Progenitor cell of endocrine pancreas (in vitro differentiated cells): ENCODE measurements around the gene PNPLA1. TPM values are rescaled to one million over a fixed set of nuclear protein-coding genes. Genes with fewer than 3 reads are reported as not detected.

Source experiments
- DNase-seq: peaks from one replicate; pipeline ENCODE4 v3.0.0; 2021; ENCODE audit warnings: low spot score; ENCODE audit not compliant: unreplicated experiment
- H3K27ac Mint-ChIP-seq: 2 replicates; pipeline ENCODE4 v1.8.0; 2021; ENCODE audit warnings: mild to moderate bottlenecking, moderate library complexity, mixed read lengths
- H3K27me3 Mint-ChIP-seq: 2 replicates; pipeline ENCODE4 v1.8.0; 2021; ENCODE audit warnings: mixed read lengths
- H3K36me3 Mint-ChIP-seq: 2 replicates; pipeline ENCODE4 v1.8.0; 2022; ENCODE audit warnings: mixed read lengths; ENCODE audit not compliant: insufficient read depth
- H3K4me1 Mint-ChIP-seq: 2 replicates; pipeline ENCODE4 v1.8.0; 2021; ENCODE audit warnings: low read depth, mixed read lengths
- H3K4me3 Mint-ChIP-seq: 2 replicates; pipeline ENCODE4 v1.8.0; 2021; ENCODE audit warnings: low read depth, mild to moderate bottlenecking, moderate library complexity, mixed read lengths
- H3K9me3 Mint-ChIP-seq: 2 replicates; pipeline ENCODE4 v1.8.0; 2021; ENCODE audit warnings: low read depth, mixed read lengths
- CTCF ChIP-seq: fragments of 200-600 bp; sonication (generic); IDR thresholded peaks from one replicate; pipeline ENCODE4 v1.5.0; 2021; ENCODE audit warnings: antibody characterized with exemption, mild to moderate bottlenecking; ENCODE audit not compliant: unreplicated experiment
- total RNA-seq: library from RNA; stranded (reverse); gene quantifications from 2 replicates; pipeline ENCODE4 v1.2.1, GENCODE V29; 2021

PNPLA1 gene
- total RNA-seq, 1 donor from 2014 or later = not detected

- H3K36me3 Mint-ChIP-seq = no peaks in the 10 kb centered on the region
- no peaks in the 10 kb centered on the region for H3K9me3 Mint-ChIP-seq
- no peak overlapping the region for H3K27ac Mint-ChIP-seq
- DNase-seq = no peak
- peaks cover 10% of the 10 kb centered on the region for H3K27me3 Mint-ChIP-seq
- no peak for TF ChIP-seq CTCF
- no peak overlapping the region for H3K4me3 Mint-ChIP-seq
- H3K4me1 Mint-ChIP-seq = peaks cover 6% of the 10 kb centered on the region
These were observed 60.0 kb downstream of the PNPLA1 start for GRCh38 chr6:36329798-36330291.

GRCh38 chr6:36330366-36330765, 60.5 kb downstream of the PNPLA1 start:
- TF ChIP-seq CTCF = no peak
- H3K4me1 Mint-ChIP-seq = peaks cover 11% of the 10 kb centered on the region
- no peaks in the 10 kb centered on the region for H3K9me3 Mint-ChIP-seq

GRCh38 chr6:36331381-36331780, 61.5 kb downstream of the PNPLA1 start:
- Mint-ChIP-seq H3K27ac (no peak overlapping the region), H3K4me3 (no peak overlapping the region), H3K36me3 (no peaks in the 10 kb centered on the region), H3K27me3 (peaks cover 10% of the 10 kb centered on the region), H3K4me1 (peaks cover 15% of the 10 kb centered on the region), H3K9me3 (no peaks in the 10 kb centered on the region)
- no peak for TF ChIP-seq CTCF
- DNase-seq = no peak

More at GRCh38 chr6:36330366-36330765, 60.5 kb downstream of the PNPLA1 start:
- no peak for DNase-seq
- Mint-ChIP-seq H3K27ac (no peak overlapping the region), H3K4me3 (no peak overlapping the region), H3K27me3 (peaks cover 10% of the 10 kb centered on the region), H3K36me3 (no peaks in the 10 kb centered on the region)

- H3K4me3 Mint-ChIP-seq = no peak overlapping the region
- H3K9me3 Mint-ChIP-seq = no peaks in the 10 kb centered on the region
- H3K4me1 Mint-ChIP-seq = peaks cover 15% of the 10 kb centered on the region
- no peak for TF ChIP-seq CTCF
- H3K27me3 Mint-ChIP-seq = peaks cover 9% of the 10 kb centered on the region
- DNase-seq = no peak
- H3K27ac Mint-ChIP-seq = no peak overlapping the region
- no peaks in the 10 kb centered on the region for H3K36me3 Mint-ChIP-seq
These were observed 63.5 kb downstream of the PNPLA1 start for GRCh38 chr6:36333171-36333895.

GRCh38 chr6:36333931-36334725, 64.3 kb downstream of the PNPLA1 start:
- no peaks in the 10 kb centered on the region for H3K9me3 Mint-ChIP-seq
- peaks cover 11% of the 10 kb centered on the region for H3K27me3 Mint-ChIP-seq
- no peak for TF ChIP-seq CTCF
- DNase-seq = no peak
- H3K27ac Mint-ChIP-seq = peak overlapping the region; percentile 90
- H3K4me3 Mint-ChIP-seq = no peak overlapping the region
- no peaks in the 10 kb centered on the region for H3K36me3 Mint-ChIP-seq
- peaks cover 15% of the 10 kb centered on the region for H3K4me1 Mint-ChIP-seq
